ENCODE results near the gene BCAS3.

Gene BCAS3

DNA sequence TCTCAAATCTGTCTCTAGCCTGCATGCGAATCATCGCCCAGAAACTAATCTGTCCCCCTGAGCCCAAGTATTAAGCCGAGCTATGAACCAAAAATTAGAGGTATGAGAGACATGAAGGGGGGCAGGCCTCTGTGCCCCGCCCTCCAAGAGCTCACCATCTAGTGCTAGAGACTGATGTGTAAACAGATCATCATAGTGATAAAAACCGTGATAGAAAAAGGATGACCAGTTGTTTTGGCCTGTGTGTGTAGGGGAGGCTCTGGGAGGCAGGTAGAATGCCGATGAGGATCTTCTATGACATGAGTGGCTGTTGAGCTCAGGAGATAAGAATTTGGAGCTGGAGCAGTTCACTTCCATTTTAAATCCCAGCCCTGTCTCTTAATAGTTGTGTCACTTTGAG lies 632.9 kb downstream of the BCAS3 start:
- no peak overlapping the region for H3K4me3 ChIP-seq (ENCODE audit: low read length)
- TF ChIP-seq, protein P1, sequence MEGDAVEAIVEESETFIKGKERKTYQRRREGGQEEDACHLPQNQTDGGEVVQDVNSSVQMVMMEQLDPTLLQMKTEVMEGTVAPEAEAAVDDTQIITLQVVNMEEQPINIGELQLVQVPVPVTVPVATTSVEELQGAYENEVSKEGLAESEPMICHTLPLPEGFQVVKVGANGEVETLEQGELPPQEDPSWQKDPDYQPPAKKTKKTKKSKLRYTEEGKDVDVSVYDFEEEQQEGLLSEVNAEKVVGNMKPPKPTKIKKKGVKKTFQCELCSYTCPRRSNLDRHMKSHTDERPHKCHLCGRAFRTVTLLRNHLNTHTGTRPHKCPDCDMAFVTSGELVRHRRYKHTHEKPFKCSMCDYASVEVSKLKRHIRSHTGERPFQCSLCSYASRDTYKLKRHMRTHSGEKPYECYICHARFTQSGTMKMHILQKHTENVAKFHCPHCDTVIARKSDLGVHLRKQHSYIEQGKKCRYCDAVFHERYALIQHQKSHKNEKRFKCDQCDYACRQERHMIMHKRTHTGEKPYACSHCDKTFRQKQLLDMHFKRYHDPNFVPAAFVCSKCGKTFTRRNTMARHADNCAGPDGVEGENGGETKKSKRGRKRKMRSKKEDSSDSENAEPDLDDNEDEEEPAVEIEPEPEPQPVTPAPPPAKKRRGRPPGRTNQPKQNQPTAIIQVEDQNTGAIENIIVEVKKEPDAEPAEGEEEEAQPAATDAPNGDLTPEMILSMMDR (conservative IDR thresholded peaks at IDR 0.05; ENCODE audit: low read depth, low read length) = no peak
- no peak for DNase-seq (ENCODE audit: low read depth)

- H3K4me3 ChIP-seq (ENCODE audit: low read length) = no peak overlapping the region
- TF ChIP-seq, protein P1 (conservative IDR thresholded peaks at IDR 0.05; ENCODE audit: low read depth, low read length) = no peak
- no peak for DNase-seq (ENCODE audit: low read depth)
Measured at GRCh38 chr17:61312406-61313295, 635.0 kb downstream of the BCAS3 start.

- TF ChIP-seq, protein P1 (conservative IDR thresholded peaks at IDR 0.05; ENCODE audit: low read depth, low read length) = no peak
- DNase-seq (ENCODE audit: low read depth) = no peak
- no peak overlapping the region for H3K4me3 ChIP-seq (ENCODE audit: low read length)
Measured at GRCh38 chr17:61313461-61314326, 636.0 kb downstream of the BCAS3 start.

DNA sequence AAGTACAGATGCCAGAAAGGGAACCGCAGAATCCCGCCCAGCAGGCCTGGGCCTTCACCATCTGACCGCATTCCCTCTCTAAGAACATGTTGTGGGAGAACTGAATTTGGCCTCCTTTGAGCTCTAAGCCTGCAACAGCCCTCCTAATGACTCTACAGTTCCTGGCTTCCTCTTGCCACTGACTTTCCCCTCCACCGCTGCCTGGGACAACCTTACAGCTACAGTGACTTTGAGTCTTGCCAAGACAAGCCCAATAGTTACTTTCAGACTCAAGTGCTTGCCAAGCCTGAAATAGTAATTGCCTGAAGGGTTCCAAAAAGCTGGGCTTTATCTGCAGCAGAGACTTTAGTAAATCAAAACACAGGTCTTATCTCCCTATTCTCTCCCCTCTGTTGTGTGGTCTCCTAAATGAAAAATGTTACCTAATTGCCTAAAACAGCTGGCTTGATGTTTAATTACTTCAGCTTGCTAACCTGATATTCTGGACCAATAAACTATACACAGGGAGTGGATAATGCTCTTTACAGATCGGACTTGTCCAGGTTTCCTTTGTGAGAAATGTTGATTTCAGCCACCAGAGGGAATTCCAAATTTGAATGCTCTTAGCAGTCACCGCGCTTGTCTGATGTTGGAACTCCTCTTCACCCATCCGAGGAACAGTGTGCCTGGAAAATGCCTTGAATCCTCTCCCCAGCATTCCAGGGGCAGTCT lies 636.9 kb downstream of the BCAS3 start:
- DNase-seq (ENCODE audit: low read depth) = no peak
- H3K4me3 ChIP-seq (ENCODE audit: low read length) = no peak overlapping the region
- TF ChIP-seq, protein P1 (conservative IDR thresholded peaks at IDR 0.05; ENCODE audit: low read depth, low read length) = peak; percentile 2

DNA sequence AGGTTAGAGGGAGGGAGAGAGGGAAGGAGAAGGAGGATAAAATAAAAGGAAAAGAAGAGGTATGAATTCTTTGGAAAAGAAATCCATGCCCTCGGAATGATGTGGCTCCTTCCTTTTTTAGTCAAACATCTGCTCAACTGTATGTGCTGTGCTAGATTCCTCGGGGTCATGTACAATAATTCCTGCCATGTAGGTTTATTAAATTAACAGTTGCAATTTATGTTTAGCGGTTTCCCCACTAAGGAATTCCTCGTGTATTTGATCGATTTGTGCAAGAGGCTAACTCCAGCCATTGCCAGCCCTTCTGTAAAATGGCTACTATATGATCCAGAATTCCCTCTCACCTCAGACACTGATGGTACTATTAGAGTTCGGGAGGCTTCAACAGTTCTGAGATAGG lies 639.0 kb downstream of the BCAS3 start:
- TF ChIP-seq, protein P1 (conservative IDR thresholded peaks at IDR 0.05; ENCODE audit: low read depth, low read length) = no peak
- DNase-seq (ENCODE audit: low read depth) = no peak
- H3K4me3 ChIP-seq (ENCODE audit: low read length) = no peak overlapping the region

GRCh38 chr17:61317779-61318178 lies 640.1 kb downstream of the BCAS3 start:
- TF ChIP-seq, protein P1 (conservative IDR thresholded peaks at IDR 0.05; ENCODE audit: low read depth, low read length) = no peak
- DNase-seq (ENCODE audit: low read depth) = no peak
- H3K4me3 ChIP-seq (ENCODE audit: low read length) = no peak overlapping the region
